ENCODE measurements around the gene CELF4. TPM values are rescaled to one million over a fixed set of nuclear protein-coding genes. Genes with fewer than 3 reads are reported as not detected.

CELF4 gene
- total and polyA plus RNA-seq, 10 of the 15 experiments (the other 5 are each of a cell fraction or from before 2014, with no cell fraction given), result 0.03 to 0.32 TPM; not detected in 8

DNA sequence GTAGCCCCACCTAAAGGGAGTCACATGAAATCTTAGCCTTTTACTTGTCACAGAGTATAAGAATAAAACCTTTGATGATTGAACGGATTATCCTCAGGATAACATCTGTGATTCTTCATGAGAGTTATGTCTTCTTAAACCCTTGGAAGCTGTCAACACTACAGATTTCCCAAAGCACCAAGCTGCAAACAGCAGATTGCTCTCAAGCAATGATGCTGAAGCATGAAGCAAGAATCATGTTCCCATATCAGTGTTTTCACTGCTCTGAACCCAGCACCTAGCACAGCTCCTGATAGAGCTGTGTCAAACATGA, 47.6 kb upstream of the CELF4 start:
- DNase-seq (ENCODE audit: low read depth, low spot score), result no peak
- 0% methylated on average over 1 of the region's 1 CpG for WGBS (ENCODE audit: insufficient coverage, insufficient replicate concordance, low lambda C conversion rate, missing lambda C conversion rate)
- intact Hi-C loops (cut with micrococcal nuclease; ENCODE audit: unreplicated experiment) (no loop called here), in situ Hi-C loops (cut with MboI) (no loop called here)
- H3K27me3 ChIP-seq (replicated peaks in 1 of 2; ENCODE audit: control insufficient read depth in 2 of 2, insufficient read depth in 2 of 2, low read length in 1 of 2), result no peaks in the 10 kb centered on the region; a peak in 1 of 4 replicates
- H3K4me2 ChIP-seq (ENCODE audit: control insufficient read depth, insufficient read depth), result no peak overlapping the region
- no peaks in the 10 kb centered on the region for H3K9me3 ChIP-seq (replicated peaks; ENCODE audit: control insufficient read depth, insufficient read depth, low read length)
- H2AFZ ChIP-seq (ENCODE audit: control insufficient read depth, low read depth, low read length), result no peak overlapping the region
- ChIA-PET SMC1A (ENCODE audit: uncharacterized antibody, unreplicated experiment) (no interaction called here), RAD21 (ENCODE audit: unreplicated experiment) (no interaction called here), POLR2A (no interaction called here), CTCF (no interaction called here)
- no peak overlapping the region for H3K27ac ChIP-seq (ENCODE audit: control insufficient read depth, insufficient read depth)
- H3K36me3 ChIP-seq (ENCODE audit: control insufficient read depth in 2 of 2, insufficient read depth in 2 of 2, low read length in 1 of 2), result no peaks in the 10 kb centered on the region
- H4K20me1 ChIP-seq (ENCODE audit: control insufficient read depth, insufficient read depth), result no peaks in the 10 kb centered on the region
- BruUV-seq (replicated peaks), result no TSS peak
- FAIRE-seq, result no peak
- no peaks in the 10 kb centered on the region for H3K79me2 ChIP-seq (ENCODE audit: control insufficient read depth, insufficient read depth, low read length)
- ATAC-seq, result no peak
- H3K4me3 ChIP-seq, result no peak overlapping the region
- no peak overlapping the region for H3K9ac ChIP-seq (ENCODE audit: control insufficient read depth, insufficient read depth, low read length)
- TF ChIP-seq SMC3 (IDR thresholded peaks at IDR 0.05; ENCODE audit: borderline replicate concordance, low read length) (no peak), GATAD2B (conservative IDR thresholded peaks at IDR 0.05; ENCODE audit: low read depth) (no peak), YY1 (IDR thresholded peaks at IDR 0.05; ENCODE audit: low read depth, low read length) (no peak), GABPA (IDR thresholded peaks at IDR 0.05; ENCODE audit: low read depth) (no peak), CBX5 (IDR thresholded peaks at IDR 0.05; ENCODE audit: low read depth) (no peak), ZBED1 (IDR thresholded peaks at IDR 0.05; ENCODE audit: borderline replicate concordance) (no peak), POLR2AphosphoS5 (IDR thresholded peaks at IDR 0.05; ENCODE audit: low read length) (no peak), NR2F1 (conservative IDR thresholded peaks at IDR 0.05) (no peak), NFXL1 (IDR thresholded peaks at IDR 0.05; ENCODE audit: borderline replicate concordance) (no peak), ESRRA (IDR thresholded peaks at IDR 0.05; ENCODE audit: low read length) (no peak), TAF1 (IDR thresholded peaks at IDR 0.05; ENCODE audit: borderline replicate concordance, low read depth, low read length) (no peak), RAD21 (IDR thresholded peaks at IDR 0.05; ENCODE audit: insufficient read depth, low read depth, low read length) (no peak), CBX3 (IDR thresholded peaks at IDR 0.05; ENCODE audit: borderline replicate concordance, low read depth) (no peak), NRF1 (conservative IDR thresholded peaks at IDR 0.05; ENCODE audit: low read depth, low read length) (no peak), EZH2 (IDR thresholded peaks at IDR 0.05; ENCODE audit: borderline replicate concordance, control insufficient read depth, low read depth, low read length) (no peak)
- TF ChIP-seq, protein P1, sequence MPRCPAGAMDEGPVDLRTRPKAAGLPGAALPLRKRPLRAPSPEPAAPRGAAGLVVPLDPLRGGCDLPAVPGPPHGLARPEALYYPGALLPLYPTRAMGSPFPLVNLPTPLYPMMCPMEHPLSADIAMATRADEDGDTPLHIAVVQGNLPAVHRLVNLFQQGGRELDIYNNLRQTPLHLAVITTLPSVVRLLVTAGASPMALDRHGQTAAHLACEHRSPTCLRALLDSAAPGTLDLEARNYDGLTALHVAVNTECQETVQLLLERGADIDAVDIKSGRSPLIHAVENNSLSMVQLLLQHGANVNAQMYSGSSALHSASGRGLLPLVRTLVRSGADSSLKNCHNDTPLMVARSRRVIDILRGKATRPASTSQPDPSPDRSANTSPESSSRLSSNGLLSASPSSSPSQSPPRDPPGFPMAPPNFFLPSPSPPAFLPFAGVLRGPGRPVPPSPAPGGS (IDR thresholded peaks at IDR 0.05; ENCODE audit: borderline replicate concordance, insufficient read depth, low read depth, low read length, poor library complexity, severe bottlenecking), result no peak
- TF ChIP-seq, protein P2, sequence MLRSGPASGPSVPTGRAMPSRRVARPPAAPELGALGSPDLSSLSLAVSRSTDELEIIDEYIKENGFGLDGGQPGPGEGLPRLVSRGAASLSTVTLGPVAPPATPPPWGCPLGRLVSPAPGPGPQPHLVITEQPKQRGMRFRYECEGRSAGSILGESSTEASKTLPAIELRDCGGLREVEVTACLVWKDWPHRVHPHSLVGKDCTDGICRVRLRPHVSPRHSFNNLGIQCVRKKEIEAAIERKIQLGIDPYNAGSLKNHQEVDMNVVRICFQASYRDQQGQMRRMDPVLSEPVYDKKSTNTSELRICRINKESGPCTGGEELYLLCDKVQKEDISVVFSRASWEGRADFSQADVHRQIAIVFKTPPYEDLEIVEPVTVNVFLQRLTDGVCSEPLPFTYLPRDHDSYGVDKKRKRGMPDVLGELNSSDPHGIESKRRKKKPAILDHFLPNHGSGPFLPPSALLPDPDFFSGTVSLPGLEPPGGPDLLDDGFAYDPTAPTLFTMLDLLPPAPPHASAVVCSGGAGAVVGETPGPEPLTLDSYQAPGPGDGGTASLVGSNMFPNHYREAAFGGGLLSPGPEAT (IDR thresholded peaks at IDR 0.05; ENCODE audit: low read depth), result no peak
- no peaks in the 10 kb centered on the region for H3K4me1 ChIP-seq (ENCODE audit: control insufficient read depth, insufficient read depth, low read length)

All from GM12878 (cell line).